WI38 (cell line): Measurements from ENCODE around the gene NAPSA.

Experiments
- H3K4me3 ChIP-seq: 2 replicates; pipeline ENCODE4 v1.5.1; 2011; ENCODE audit warnings: low read depth, mild to moderate bottlenecking, control low read depth, low read length
- TF ChIP-seq, protein P1 (sequence below): IDR thresholded peaks from 2 replicates; pipeline ENCODE4 v1.5.1; 2012; ENCODE audit warnings: low read depth, mild to moderate bottlenecking, control low read depth, low read length

NAPSA gene

DNA sequence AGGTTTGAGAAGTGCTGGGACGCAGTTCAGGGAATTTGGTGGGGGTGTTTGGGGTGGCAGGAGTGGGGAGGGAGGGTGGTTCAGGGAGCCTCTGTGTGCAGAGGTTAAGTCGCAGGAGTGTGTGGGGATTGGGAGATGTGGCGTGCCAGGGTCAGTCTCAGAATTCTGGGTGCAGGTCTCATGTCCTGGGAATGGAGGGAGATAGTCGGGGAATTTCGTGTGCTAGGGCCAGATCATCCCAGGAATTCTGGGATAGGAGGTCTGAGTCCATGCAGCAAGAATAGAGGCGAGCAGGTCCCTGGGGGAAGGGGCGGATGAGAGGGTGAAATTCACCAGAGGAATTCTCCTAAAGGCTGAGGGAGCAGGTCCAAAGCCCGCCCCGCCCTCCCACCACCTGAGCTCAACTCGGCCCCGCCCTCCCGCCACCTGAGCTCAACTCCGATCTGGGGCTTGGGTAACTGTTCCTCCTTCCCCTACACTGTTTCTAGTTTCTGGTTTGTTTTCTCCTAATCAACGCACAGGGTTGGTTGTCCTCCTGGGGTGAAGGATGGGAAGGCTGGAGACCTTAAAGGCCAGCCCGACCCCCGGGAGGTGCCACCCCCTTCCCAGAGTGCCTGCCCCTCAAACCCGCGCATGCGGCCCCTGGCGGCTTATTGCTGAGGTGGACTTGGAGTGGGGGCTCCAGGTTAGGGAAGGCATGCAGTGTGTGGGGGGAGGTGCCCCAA lies 51.5 kb downstream of the NAPSA start:
- TF ChIP-seq, protein P1, sequence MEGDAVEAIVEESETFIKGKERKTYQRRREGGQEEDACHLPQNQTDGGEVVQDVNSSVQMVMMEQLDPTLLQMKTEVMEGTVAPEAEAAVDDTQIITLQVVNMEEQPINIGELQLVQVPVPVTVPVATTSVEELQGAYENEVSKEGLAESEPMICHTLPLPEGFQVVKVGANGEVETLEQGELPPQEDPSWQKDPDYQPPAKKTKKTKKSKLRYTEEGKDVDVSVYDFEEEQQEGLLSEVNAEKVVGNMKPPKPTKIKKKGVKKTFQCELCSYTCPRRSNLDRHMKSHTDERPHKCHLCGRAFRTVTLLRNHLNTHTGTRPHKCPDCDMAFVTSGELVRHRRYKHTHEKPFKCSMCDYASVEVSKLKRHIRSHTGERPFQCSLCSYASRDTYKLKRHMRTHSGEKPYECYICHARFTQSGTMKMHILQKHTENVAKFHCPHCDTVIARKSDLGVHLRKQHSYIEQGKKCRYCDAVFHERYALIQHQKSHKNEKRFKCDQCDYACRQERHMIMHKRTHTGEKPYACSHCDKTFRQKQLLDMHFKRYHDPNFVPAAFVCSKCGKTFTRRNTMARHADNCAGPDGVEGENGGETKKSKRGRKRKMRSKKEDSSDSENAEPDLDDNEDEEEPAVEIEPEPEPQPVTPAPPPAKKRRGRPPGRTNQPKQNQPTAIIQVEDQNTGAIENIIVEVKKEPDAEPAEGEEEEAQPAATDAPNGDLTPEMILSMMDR, result no peak
- no peak overlapping the region for H3K4me3 ChIP-seq

DNA sequence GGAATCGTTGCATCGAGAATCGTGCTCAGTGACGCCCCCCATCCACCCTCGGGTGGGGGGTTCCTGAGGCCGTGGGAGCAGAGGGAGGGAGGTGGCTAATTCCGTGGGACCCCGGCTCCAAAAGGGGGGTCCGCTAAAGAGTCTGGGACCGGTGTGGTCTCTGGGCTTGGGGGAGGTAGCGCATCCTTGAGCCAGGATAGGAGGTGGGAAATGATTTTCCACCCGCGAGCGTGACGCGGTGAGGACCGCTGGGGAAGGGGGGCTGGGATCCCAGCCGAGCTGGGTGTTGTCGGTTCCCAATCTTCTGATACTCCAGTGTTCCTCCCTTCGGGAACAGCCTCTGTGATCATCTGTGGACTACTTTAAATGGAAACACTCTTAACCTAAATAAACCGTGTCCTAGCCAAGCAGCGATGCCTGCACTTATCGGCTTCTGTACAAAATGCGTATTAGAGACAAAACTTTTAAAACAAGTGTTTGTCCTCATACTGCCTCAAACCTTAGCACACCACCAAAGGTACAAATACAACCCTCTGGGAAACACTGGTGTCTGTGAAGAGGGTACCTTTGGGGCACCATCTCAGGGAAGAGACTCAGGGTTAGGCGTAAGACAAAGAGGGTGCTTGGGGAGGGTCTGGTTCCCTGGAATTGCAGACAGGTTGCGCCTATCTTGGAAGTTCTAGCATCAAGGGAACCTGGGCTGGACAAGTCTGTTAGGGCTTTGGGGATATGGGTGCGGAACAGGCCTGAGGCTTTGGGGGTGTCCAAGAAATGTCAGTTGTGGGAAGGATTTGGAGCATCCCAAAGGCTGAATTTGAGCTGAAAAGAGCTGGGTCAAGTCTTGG lies 52.2 kb downstream of the NAPSA start:
- TF ChIP-seq, protein P1, result no peak
- H3K4me3 ChIP-seq, result no peak overlapping the region

DNA sequence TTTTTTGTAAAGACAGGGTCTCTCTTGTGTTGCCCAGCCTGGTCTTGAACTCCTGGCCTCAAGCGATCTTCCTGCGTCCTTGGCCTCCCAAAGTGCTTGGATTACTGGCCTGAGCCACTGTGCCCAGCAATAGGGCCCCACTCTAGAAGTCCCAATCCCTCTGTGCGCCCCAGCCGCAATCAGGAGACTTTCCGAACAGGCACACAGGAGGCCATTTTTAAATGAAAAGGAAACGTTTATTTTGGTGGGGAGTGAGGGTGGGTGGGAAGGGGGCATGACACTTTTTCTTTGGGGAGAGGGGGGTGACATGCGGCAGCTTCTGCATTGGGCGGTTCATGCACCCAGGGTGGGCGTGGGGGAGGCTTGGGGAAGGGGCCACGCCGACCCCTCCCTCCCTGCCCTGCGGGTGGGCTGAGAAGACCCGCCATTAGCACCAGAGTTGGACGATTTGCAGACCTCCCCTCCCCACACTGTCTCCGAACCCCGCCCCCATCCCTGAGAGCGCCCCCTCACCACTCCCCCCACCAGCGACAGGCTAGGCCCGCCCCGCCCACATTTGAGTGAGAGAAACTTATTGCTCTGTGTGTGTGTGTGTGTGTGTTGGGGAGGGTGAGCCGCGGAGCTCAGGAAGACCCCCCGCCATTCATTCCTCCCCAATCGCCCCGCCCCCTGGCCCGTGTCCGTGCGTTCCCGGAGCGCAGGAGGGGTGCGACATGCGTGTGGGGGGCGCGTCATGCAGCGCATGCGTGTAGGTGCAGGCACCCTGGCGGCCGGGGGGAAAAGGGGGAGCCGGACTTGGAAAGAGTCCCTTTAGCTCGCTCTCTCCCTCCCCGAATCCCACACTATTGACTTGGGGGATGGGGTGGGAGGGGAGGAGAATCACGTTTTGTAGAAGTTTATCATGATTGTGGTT lies 53.5 kb downstream of the NAPSA start:
- TF ChIP-seq, protein P1, result no peak
- no peak overlapping the region for H3K4me3 ChIP-seq

DNA sequence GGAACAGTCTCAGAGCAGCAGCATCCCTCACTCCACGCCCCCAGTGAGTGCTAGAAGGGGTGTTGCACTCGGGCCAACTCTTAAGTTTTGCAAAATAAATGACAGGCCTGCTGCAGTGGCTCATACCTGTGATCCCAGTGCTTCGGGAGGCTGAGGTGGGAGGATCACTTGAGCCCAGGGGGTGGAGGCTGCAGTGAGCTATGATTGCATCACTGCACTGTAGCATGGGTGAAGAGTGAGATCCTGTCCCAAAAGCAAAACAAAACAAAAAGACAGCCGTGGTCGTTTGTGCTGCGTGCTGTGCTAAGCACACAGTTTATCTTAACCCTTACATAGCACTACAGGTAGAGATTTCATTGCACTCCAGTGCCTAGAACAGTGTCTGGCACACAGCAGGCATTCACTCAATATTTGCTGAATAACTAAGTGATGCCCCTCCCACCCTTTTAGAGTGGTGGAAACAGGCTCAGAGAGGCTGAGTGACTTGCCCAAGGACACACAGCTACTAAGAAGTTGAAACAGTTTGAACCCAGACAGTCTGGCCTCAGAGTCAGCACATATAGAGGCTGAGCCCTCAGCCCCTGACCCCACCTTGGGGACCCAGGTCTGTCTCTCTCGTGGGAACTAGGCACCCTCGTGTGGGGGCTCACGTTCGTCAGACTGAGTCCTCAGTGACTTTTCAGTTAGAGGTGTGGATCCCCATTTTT lies 54.5 kb downstream of the NAPSA start:
- no peak overlapping the region for H3K4me3 ChIP-seq
- TF ChIP-seq, protein P1, result no peak

DNA sequence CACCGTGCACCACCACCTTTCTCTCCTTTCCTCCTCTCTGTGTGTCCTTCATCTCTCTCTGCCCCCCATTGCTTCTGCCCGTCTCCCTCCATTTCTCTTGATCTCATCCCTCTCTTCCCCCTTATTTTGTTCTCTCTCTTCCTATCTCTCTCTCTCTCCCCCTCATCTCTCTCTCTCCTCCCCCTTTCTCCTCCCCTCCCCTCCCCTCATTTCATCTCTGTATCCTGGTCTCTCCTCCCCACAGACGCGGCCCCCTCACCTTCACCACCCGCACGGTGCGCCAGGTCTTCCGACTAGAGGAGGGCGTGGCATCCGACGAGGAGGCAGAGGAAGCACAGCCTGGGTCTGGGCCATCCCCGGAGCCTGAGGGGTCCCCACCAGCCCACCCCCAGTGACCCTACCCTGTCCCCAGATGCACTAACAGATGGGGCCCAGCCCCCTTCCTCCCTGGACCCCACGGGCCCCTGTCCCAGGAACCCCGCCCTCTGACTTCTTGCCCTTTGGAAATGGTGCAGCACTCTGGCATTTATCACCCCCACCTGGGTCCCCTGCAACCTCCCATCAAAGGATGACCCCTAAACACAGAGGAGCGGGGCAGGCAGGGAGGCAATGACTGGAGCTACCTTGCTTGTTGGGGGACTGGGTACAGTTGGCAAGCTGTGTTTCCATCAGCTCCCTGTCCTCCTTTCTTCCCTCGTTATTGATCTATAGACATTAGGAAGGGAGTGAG lies 55.9 kb downstream of the NAPSA start:
- no peak overlapping the region for H3K4me3 ChIP-seq
- TF ChIP-seq, protein P1, result no peak

DNA sequence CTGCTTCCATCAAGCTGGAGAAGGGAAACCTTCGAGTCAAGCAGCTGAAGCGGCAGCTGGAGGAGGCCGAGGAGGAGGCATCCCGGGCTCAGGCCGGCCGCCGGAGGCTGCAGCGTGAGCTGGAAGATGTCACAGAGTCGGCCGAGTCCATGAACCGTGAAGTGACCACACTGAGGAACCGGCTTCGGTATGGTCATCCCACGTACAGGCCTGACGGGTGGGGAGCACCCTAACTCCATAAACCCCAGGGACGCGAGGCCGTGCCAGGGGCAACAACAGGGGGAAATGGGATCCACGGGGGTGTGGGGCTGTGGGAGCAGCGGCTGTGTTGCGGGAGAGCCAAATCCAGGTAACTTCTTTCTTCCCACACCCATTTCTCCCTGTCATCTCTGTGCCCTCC lies 56.4 kb downstream of the NAPSA start:
- TF ChIP-seq, protein P1, result no peak
- no peak overlapping the region for H3K4me3 ChIP-seq
